ENCODE data around the gene KBTBD4.
"Not testable (repeated sequence)": the region's sequence is repeated elsewhere in the genome, so short reads cannot be mapped to it uniquely, and the experiment has no call there.

KBTBD4 gene

GRCh38 chr11:47589977-47590861 lies 11.4 kb upstream of the KBTBD4 start:
- no peak for DNase-seq

GRCh38 chr11:47589584-47589976 lies 10.8 kb upstream of the KBTBD4 start:
- no peak for DNase-seq

GRCh38 chr11:47589118-47589517 lies 10.3 kb upstream of the KBTBD4 start:
- DNase-seq, result no peak

- DNase-seq, result no peak
These were observed 9.1 kb upstream of the KBTBD4 start for GRCh38 chr11:47587723-47588326.

- DNase-seq, result no peak
These were observed 8.4 kb upstream of the KBTBD4 start for GRCh38 chr11:47587039-47587716.

GRCh38 chr11:47586098-47586855 lies 7.5 kb upstream of the KBTBD4 start, which contains the start of gene FAM180B:
FAM180B (plus strand) TSS chr11:47586678; CDS start chr11:47586769, 91 bp downstream.
- DNase-seq, result no peak

GRCh38 chr11:47583844-47584243 lies 5.1 kb upstream of the KBTBD4 start:
- DNase-seq, result no peak

GRCh38 chr11:47577460-47578041 lies 1.2 kb downstream of the KBTBD4 start:
- no peak for DNase-seq

GRCh38 chr11:47573321-47573720 lies 5.4 kb downstream of the KBTBD4 start:
- DNase-seq, result no peak

GRCh38 chr11:47572715-47573255 lies 6.0 kb downstream of the KBTBD4 start:
- DNase-seq, result no peak

GRCh38 chr11:47571895-47572294 lies 6.9 kb downstream of the KBTBD4 start:
- no peak for DNase-seq

- DNase-seq, result no peak
These were observed 7.4 kb downstream of the KBTBD4 start for GRCh38 chr11:47571357-47571729.

GRCh38 chr11:47570651-47571356 lies 8.0 kb downstream of the KBTBD4 start:
- DNase-seq, result no peak

GRCh38 chr11:47569646-47570045 lies 9.1 kb downstream of the KBTBD4 start:
- DNase-seq, result no peak

GRCh38 chr11:47566149-47566698 lies 12.5 kb downstream of the KBTBD4 start:
- DNase-seq, result no peak

GRCh38 chr11:47565340-47566148 lies 13.2 kb downstream of the KBTBD4 start, which contains the start of gene PTPMT1:
PTPMT1 (plus strand) TSS chr11:47565599; CDS start chr11:47565623, 24 bp downstream.
- DNase-seq, result peak; percentile 27

- no peak for DNase-seq
These were observed 13.8 kb downstream of the KBTBD4 start for GRCh38 chr11:47564933-47565339.

- DNase-seq, result not testable (repeated sequence)
These were observed 14.4 kb downstream of the KBTBD4 start for GRCh38 chr11:47564366-47564765.

- DNase-seq, result not testable (repeated sequence)
These were observed 16.4 kb downstream of the KBTBD4 start for GRCh38 chr11:47562393-47562792.

GRCh38 chr11:47560426-47560825 lies 18.3 kb downstream of the KBTBD4 start:
- DNase-seq, result no peak

Measured in effector CD8-positive, alpha-beta T cell (primary cell).